GM10266 (cell line): Measurements from ENCODE around the gene ABCC1.

ENCODE experiments used
- DNase-seq: peaks from one replicate; pipeline ENCODE4 v3.0.0; 2012; ENCODE audit errors: extremely low spot score
- TF ChIP-seq, protein P1 (sequence below): IDR thresholded peaks from 2 replicates; pipeline ENCODE4 v1.5.1; 2012; ENCODE audit warnings: mild to moderate bottlenecking, low read depth; ENCODE audit not compliant: control insufficient read depth, insufficient read depth; ENCODE audit errors: missing control alignments

ABCC1 gene

DNA sequence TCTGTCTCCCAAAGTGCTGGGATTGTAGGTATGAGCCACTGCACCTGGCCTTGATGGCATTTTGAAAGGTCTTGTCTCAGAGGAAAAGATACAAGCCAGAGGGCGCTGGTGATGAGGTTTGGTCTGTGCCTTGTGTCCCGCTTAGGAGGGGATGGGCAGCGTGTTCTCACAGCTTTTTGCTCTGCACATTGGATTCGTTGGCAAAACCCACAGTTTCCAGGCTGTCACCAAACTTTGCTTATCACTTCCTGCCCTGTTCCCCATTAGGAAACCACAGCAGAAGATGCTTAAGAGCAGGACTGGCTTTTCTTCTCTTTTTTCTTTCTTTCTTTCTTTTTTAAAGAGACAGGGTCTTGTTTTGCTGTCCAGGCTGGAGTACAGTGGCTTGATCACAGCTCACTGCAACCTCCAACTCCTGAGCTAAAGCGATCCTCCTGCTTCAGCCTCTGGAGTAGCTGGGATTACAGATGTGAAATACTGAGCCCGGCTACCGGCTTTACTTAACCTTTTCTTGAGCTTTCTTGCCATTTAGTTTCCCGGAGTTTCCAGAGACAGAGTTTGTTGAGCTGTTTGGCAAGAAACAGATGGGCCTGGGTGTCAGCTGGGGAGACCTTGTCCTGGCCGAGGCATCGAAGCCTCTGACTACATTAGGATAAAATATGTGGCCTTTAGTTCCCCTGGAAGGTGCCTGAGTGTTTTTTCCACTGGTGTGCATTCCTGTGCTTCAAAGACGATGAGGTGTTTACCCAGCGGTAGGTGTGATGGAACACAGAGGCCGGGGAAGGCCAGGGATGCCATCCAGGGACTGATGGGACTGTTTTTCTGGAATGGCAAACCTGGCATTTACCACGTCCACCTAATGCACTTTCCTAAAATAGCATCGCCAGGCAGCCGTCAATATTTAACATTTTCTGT is 112.9 kb downstream of the ABCC1 start:
- DNase-seq, result peak; percentile 35
- TF ChIP-seq, protein P1, sequence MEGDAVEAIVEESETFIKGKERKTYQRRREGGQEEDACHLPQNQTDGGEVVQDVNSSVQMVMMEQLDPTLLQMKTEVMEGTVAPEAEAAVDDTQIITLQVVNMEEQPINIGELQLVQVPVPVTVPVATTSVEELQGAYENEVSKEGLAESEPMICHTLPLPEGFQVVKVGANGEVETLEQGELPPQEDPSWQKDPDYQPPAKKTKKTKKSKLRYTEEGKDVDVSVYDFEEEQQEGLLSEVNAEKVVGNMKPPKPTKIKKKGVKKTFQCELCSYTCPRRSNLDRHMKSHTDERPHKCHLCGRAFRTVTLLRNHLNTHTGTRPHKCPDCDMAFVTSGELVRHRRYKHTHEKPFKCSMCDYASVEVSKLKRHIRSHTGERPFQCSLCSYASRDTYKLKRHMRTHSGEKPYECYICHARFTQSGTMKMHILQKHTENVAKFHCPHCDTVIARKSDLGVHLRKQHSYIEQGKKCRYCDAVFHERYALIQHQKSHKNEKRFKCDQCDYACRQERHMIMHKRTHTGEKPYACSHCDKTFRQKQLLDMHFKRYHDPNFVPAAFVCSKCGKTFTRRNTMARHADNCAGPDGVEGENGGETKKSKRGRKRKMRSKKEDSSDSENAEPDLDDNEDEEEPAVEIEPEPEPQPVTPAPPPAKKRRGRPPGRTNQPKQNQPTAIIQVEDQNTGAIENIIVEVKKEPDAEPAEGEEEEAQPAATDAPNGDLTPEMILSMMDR, result no peak

DNA sequence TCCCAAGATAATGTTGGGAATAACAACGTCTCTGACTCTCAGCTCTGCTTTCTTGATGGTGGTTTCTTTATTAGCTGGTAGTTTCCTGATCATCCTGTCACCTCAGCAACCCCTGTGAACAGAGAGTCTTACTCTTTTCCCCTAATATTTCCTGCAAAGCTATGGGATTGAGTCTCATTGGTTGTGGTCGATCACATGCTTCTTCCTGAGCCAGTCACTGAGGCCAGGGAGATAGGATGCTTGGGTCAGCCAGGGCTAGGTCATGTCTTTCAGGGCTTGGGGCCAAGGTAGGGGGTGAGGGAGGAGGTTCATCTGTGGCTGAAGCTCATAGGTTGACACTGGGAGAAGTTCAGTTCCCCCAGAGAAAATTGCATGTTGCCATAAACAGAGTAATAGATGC is 114.3 kb downstream of the ABCC1 start:
- no peak for DNase-seq
- TF ChIP-seq, protein P1, result no peak

DNA sequence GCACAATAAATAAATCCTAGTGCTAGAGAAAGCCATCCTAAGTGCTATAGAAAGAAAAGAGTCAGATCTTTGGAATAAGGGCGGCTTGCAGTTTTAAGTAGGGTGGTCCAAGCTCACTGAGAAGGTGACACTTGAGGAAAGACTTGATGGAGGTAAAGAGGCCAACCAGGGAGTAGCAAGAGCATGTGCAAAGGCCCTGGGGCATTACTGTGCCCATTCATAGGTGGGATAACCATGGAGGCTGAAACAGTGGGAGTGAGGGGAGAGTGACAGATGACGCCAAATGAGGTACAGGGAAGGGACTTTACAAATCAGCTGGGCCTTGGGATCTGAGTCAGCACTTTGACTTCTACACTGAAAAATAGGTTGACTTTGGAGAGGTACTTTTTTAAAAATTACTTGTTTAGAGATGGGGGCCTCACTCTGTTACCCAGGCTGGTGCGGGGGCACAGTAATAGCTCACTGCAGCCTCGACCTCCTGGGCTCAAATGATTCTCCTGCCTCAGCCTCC is 115.5 kb downstream of the ABCC1 start:
- DNase-seq, result no peak
- TF ChIP-seq, protein P1, result no peak

DNA sequence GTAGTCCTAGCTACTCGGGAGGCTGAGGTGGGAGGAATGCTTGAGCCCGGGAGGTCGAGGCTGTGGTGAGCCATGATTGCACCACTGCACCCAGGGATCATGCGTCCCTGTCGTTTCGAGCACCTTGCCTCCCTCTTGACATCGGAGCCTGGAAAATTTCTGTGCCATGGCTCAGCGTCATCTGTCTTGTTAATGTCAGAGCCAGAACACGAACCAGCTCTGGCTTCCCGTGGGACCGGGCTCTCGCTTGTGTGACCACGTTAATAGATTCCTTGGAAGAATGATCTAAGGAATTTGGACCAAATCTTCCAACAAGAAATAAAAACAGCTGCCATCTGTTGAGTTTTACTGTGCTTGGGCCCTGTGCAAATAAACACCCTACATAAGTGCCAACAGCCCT is 117.7 kb downstream of the ABCC1 start:
- TF ChIP-seq, protein P1, result no peak
- DNase-seq, result no peak

DNA sequence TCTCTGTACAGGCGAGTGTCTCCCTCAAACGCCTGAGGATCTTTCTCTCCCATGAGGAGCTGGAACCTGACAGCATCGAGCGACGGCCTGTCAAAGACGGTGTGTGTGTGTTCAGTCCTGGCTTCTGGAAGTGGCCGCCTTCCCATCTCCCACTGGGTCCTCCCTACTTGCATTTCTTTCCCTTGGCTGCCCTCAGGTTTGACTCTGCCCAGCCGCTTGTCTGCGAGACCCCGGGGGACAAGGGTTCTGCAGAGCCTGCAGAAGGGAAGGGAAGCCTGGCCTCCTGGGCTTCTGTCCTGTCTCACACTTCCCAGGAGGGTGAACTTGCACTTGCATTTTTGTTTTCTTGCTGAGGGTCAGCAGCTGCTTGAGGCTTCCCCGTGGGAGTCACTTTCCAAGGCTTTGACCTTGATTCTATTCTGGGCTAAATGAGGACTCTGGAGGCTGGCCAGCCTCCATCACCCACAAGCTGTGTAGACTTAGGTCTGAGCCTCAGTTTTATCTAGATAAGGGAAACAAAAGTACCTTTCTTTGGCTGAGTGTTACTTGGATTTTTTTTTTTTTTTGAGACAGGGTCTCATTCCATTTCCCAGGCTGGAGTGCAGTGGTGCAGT is 122.3 kb downstream of the ABCC1 start:
- DNase-seq, result no peak
- TF ChIP-seq, protein P1, result no peak

DNA sequence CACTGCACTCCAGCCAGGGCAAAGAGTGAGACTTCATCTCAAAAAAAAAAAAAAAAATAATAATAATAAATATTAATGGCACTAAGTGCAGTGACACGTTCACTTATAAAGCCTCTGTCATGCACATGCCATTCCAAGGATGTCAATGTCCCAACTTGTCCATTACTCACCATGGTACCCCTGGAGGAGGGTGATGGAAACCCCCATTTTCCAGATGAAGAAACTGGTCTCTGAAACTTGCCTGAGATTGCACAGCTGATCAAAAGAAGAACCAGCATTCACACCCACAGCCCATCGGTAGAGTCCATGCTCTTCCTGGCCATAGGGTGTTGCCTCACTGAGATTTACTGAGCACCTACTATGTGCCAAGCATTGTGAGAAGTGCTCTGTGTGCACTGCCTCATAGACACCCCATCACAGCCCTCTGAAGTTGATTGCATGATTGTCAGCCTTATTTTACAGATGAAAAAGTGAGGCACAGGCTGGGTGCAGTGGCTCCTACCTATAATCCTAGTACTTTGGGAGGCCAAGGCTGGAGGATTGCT is 123.7 kb downstream of the ABCC1 start:
- no peak for DNase-seq
- TF ChIP-seq, protein P1, result no peak
